ENCODE results near the gene BUB1B. TPM values are rescaled to one million over a fixed set of nuclear protein-coding genes. Genes with fewer than 3 reads are reported as not detected.

The BUB1B gene
- total and polyA plus RNA-seq, 9 of the 15 experiments (the other 6 are each of a cell fraction or from before 2014, with no cell fraction given) = 28.7 to 113 (median 82.2) TPM

- TF ChIP-seq REST (IDR thresholded peaks at IDR 0.05; ENCODE audit: borderline replicate concordance) = no peak
- TF ChIP-seq REST (CRISPR knock-in tag; IDR thresholded peaks at IDR 0.05; ENCODE audit: low read depth) = no peak
- no peak for TF ChIP-seq ZC3H11A (IDR thresholded peaks at IDR 0.05; ENCODE audit: low read depth, low read length)
- no peak for TF ChIP-seq RBM15 (IDR thresholded peaks at IDR 0.05; ENCODE audit: insufficient read depth, low read length)
- no peak for TF ChIP-seq JUNB (CRISPR knock-in tag; conservative IDR thresholded peaks at IDR 0.05)
- no peak for TF ChIP-seq RBM22 (IDR thresholded peaks at IDR 0.05; ENCODE audit: low read depth, low read length, poor library complexity, severe bottlenecking)
- no peak for TF ChIP-seq TCFL5 (CRISPR knock-in tag; conservative IDR thresholded peaks at IDR 0.05)
- no peak for TF ChIP-seq E2F6 (IDR thresholded peaks at IDR 0.05; ENCODE audit: borderline replicate concordance in 1 of 2, extremely low read depth in 1 of 2, insufficient read depth in 1 of 2, insufficient read length in 1 of 2, low read depth in 1 of 2, low read length in 1 of 2, poor library complexity in 1 of 2, severe bottlenecking in 1 of 2)
- TF ChIP-seq HBP1 (CRISPR knock-in tag; IDR thresholded peaks at IDR 0.05) = no peak
- TF ChIP-seq ZNF146 (CRISPR knock-in tag; IDR thresholded peaks at IDR 0.05; ENCODE audit: unreplicated experiment) = no peak
- TF ChIP-seq RUNX1 (IDR thresholded peaks at IDR 0.05; ENCODE audit: low read depth) = no peak
- no peak for TF ChIP-seq CAMTA2 (CRISPR knock-in tag; conservative IDR thresholded peaks at IDR 0.05)
- TF ChIP-seq ELF4 (CRISPR knock-in tag; IDR thresholded peaks at IDR 0.05) = no peak
Measured at GRCh38 chr15:40182358-40183029, 21.6 kb downstream of the BUB1B start (continued).

All from K562 (cell line).